ENCODE measurements around the gene CRYBG1. TPM values are rescaled to one million over a fixed set of nuclear protein-coding genes. Genes with fewer than 3 reads are reported as not detected.

The CRYBG1 gene
- 10 to 100 TPM; 61.0 to 62.4 TPM for total RNA-seq
- 325 to 460 reads per million in 2 donors for total RNA-seq

GRCh38 chr6:106360410-106360988, at the start of gene CRYBG1:
Gene CRYBG1 (plus strand): TSS chr6:106360717. CDS start chr6:106360909, 192 bp downstream.
- peaks cover 4% of the 10 kb centered on the region for H3K36me3 Mint-ChIP-seq (ENCODE audit: low read depth)
- H3K4me3 Mint-ChIP-seq = peak within 1 kb of the TSS; percentile 89
- DNase-seq (peak; percentile 68 to 75 (median 74)), ATAC-seq (peak; percentile 93)
- no peaks in the 10 kb centered on the region for H3K9me3 ChIP-seq (ENCODE audit: control insufficient read depth, low read length, poor library complexity, severe bottlenecking)
- H3K27ac Mint-ChIP-seq = no peak within 1 kb of the TSS
- peaks cover 35% of the 10 kb centered on the region for H3K27me3 Mint-ChIP-seq
- peaks cover 8% of the 10 kb centered on the region for H3K4me1 Mint-ChIP-seq

GRCh38 chr6:106315765-106316374, 44.6 kb upstream of the CRYBG1 start:
- peaks cover 55% of the 10 kb centered on the region for H3K4me1 Mint-ChIP-seq
- peak overlapping the region; percentile 85 for H3K27ac Mint-ChIP-seq
- no peak for ATAC-seq
- H3K27me3 Mint-ChIP-seq = no peaks in the 10 kb centered on the region
- H3K9me3 ChIP-seq (ENCODE audit: control insufficient read depth, low read length, poor library complexity, severe bottlenecking) = no peaks in the 10 kb centered on the region
- H3K4me3 Mint-ChIP-seq = no peak overlapping the region
- no peak for DNase-seq
- H3K36me3 Mint-ChIP-seq (ENCODE audit: low read depth) = peaks cover 20% of the 10 kb centered on the region

- peak overlapping the region; percentile 85 for H3K27ac Mint-ChIP-seq
Observed at GRCh38 chr6:106316375-106316766, 44.1 kb upstream of the CRYBG1 start.

GRCh38 chr6:106318061-106318460, 42.5 kb upstream of the CRYBG1 start:
- H3K27me3 Mint-ChIP-seq = no peaks in the 10 kb centered on the region

More at GRCh38 chr6:106316375-106316766, 44.1 kb upstream of the CRYBG1 start:
- peaks cover 16% of the 10 kb centered on the region for H3K36me3 Mint-ChIP-seq (ENCODE audit: low read depth)
- H3K4me1 Mint-ChIP-seq = peaks cover 51% of the 10 kb centered on the region
- no peak for ATAC-seq
- peak overlapping the region; percentile 52 for H3K4me3 Mint-ChIP-seq
- no peak for DNase-seq
- H3K9me3 ChIP-seq (ENCODE audit: control insufficient read depth, low read length, poor library complexity, severe bottlenecking) = no peaks in the 10 kb centered on the region
- no peaks in the 10 kb centered on the region for H3K27me3 Mint-ChIP-seq

GRCh38 chr6:106318851-106319250, 41.7 kb upstream of the CRYBG1 start:
- H3K36me3 Mint-ChIP-seq (ENCODE audit: low read depth) = peaks cover 7% of the 10 kb centered on the region
- no peak for ATAC-seq
- H3K4me1 Mint-ChIP-seq = peaks cover 52% of the 10 kb centered on the region

More at GRCh38 chr6:106318061-106318460, 42.5 kb upstream of the CRYBG1 start:
- ATAC-seq (no peak), DNase-seq (no peak)
- no peaks in the 10 kb centered on the region for H3K9me3 ChIP-seq (ENCODE audit: control insufficient read depth, low read length, poor library complexity, severe bottlenecking)
- H3K27ac Mint-ChIP-seq = no peak overlapping the region
- peaks cover 7% of the 10 kb centered on the region for H3K36me3 Mint-ChIP-seq (ENCODE audit: low read depth)
- peaks cover 51% of the 10 kb centered on the region for H3K4me1 Mint-ChIP-seq
- no peak overlapping the region for H3K4me3 Mint-ChIP-seq

GRCh38 chr6:106321940-106322339, 38.6 kb upstream of the CRYBG1 start:
- peak overlapping the region; percentile 22 for H3K27ac Mint-ChIP-seq
- no peaks in the 10 kb centered on the region for H3K27me3 Mint-ChIP-seq
- ATAC-seq = no peak
- no peaks in the 10 kb centered on the region for H3K9me3 ChIP-seq (ENCODE audit: control insufficient read depth, low read length, poor library complexity, severe bottlenecking)
- peaks cover 7% of the 10 kb centered on the region for H3K36me3 Mint-ChIP-seq (ENCODE audit: low read depth)
- no peak for DNase-seq
- peaks cover 53% of the 10 kb centered on the region for H3K4me1 Mint-ChIP-seq
- no peak overlapping the region for H3K4me3 Mint-ChIP-seq

More at GRCh38 chr6:106318851-106319250, 41.7 kb upstream of the CRYBG1 start:
- no peak for DNase-seq
- H3K4me3 Mint-ChIP-seq = no peak overlapping the region
- no peaks in the 10 kb centered on the region for H3K9me3 ChIP-seq (ENCODE audit: control insufficient read depth, low read length, poor library complexity, severe bottlenecking)
- no peak overlapping the region for H3K27ac Mint-ChIP-seq
- no peaks in the 10 kb centered on the region for H3K27me3 Mint-ChIP-seq

- DNase-seq (no peak), ATAC-seq (no peak)
- H3K9me3 ChIP-seq (ENCODE audit: control insufficient read depth, low read length, poor library complexity, severe bottlenecking) = no peaks in the 10 kb centered on the region
- Mint-ChIP-seq H3K36me3 (ENCODE audit: low read depth) (peaks cover 10% of the 10 kb centered on the region), H3K4me1 (peaks cover 44% of the 10 kb centered on the region), H3K4me3 (peak overlapping the region; percentile 100), H3K27me3 (peaks cover 16% of the 10 kb centered on the region), H3K27ac (peak overlapping the region; percentile 99)
Observed at GRCh38 chr6:106324726-106325335, 35.7 kb upstream of the CRYBG1 start.

GRCh38 chr6:106325336-106326178, 35.0 kb upstream of the CRYBG1 start, which contains the start of gene ATG5:
Gene ATG5 (minus strand): TSS chr6:106325760. CDS start chr6:106316208, 9,552 bp downstream.
- Mint-ChIP-seq H3K4me3 (peak within 1 kb of the TSS; percentile 100), H3K27ac (peak within 1 kb of the TSS; percentile 99), H3K4me1 (peaks cover 37% of the 10 kb centered on the region), H3K27me3 (peaks cover 23% of the 10 kb centered on the region), H3K36me3 (ENCODE audit: low read depth) (peaks cover 10% of the 10 kb centered on the region)
- H3K9me3 ChIP-seq (ENCODE audit: control insufficient read depth, low read length, poor library complexity, severe bottlenecking) = no peaks in the 10 kb centered on the region
- peak; percentile 93 for ATAC-seq
- peak; percentile 96 to 99 (median 97) for DNase-seq

- Mint-ChIP-seq H3K27me3 (peaks cover 49% of the 10 kb centered on the region), H3K27ac (no peak overlapping the region), H3K4me1 (peaks cover 9% of the 10 kb centered on the region), H3K36me3 (ENCODE audit: low read depth) (no peaks in the 10 kb centered on the region), H3K4me3 (no peak overlapping the region)
- ATAC-seq (peak; percentile 90), DNase-seq (peak; percentile 16 to 30 (median 22))
- H3K9me3 ChIP-seq (ENCODE audit: control insufficient read depth, low read length, poor library complexity, severe bottlenecking) = no peaks in the 10 kb centered on the region
Observed at GRCh38 chr6:106334646-106335448, 25.7 kb upstream of the CRYBG1 start.

- H3K27me3 Mint-ChIP-seq = peaks cover 49% of the 10 kb centered on the region
- no peak overlapping the region for H3K27ac Mint-ChIP-seq
- peaks cover 9% of the 10 kb centered on the region for H3K4me1 Mint-ChIP-seq
- ATAC-seq = peak; percentile 84
- no peaks in the 10 kb centered on the region for H3K36me3 Mint-ChIP-seq (ENCODE audit: low read depth)
- H3K9me3 ChIP-seq (ENCODE audit: control insufficient read depth, low read length, poor library complexity, severe bottlenecking) = no peaks in the 10 kb centered on the region
- peak overlapping the region; percentile 66 for H3K4me3 Mint-ChIP-seq
- peak in 1 of 3 donors; percentile 15 for DNase-seq
Observed at GRCh38 chr6:106339334-106340029, 21.0 kb upstream of the CRYBG1 start.

GRCh38 chr6:106347219-106347618, 13.3 kb upstream of the CRYBG1 start:
- H3K9me3 ChIP-seq (ENCODE audit: control insufficient read depth, low read length, poor library complexity, severe bottlenecking) = no peaks in the 10 kb centered on the region
- no peaks in the 10 kb centered on the region for H3K4me1 Mint-ChIP-seq
- no peak for ATAC-seq
- peaks cover 30% of the 10 kb centered on the region for H3K27me3 Mint-ChIP-seq
- DNase-seq = no peak
- no peak overlapping the region for H3K4me3 Mint-ChIP-seq
- H3K36me3 Mint-ChIP-seq (ENCODE audit: low read depth) = peaks cover 2% of the 10 kb centered on the region
- H3K27ac Mint-ChIP-seq = no peak overlapping the region

- no peaks in the 10 kb centered on the region for H3K9me3 ChIP-seq (ENCODE audit: control insufficient read depth, low read length, poor library complexity, severe bottlenecking)
- Mint-ChIP-seq H3K27ac (no peak overlapping the region), H3K4me3 (no peak overlapping the region), H3K27me3 (peaks cover 59% of the 10 kb centered on the region), H3K36me3 (ENCODE audit: low read depth) (peaks cover 5% of the 10 kb centered on the region), H3K4me1 (peaks cover 8% of the 10 kb centered on the region)
- ATAC-seq = no peak
- no peak for DNase-seq
Observed at GRCh38 chr6:106356378-106356777, 4.1 kb upstream of the CRYBG1 start.
